HepG2 (cell line): ENCODE data around the gene CPN1. TPM values are rescaled to one million over a fixed set of nuclear protein-coding genes. Genes with fewer than 3 reads are reported as not detected.

Experiments used
- ATAC-seq: fragments of 200-7000 bp; cut with Tn5 transposase; 3 replicates; pipeline ENCODE4 v1.9.1; 2020; ENCODE audit warnings: mild to moderate bottlenecking, moderate library complexity
- BruUV-seq: library from RNA; stranded (reverse); fragments of 400-500 nt; replicated peaks from 2 replicates; lab custom pipeline; 2021; lab: Mats Ljungman, UMichigan
- CTCF ChIA-PET: fragments of 300-600 bp; formaldehyde crosslinking; extraction: SDS; loops from one replicate; lab custom pipeline; 2021; ENCODE audit warnings: low total read pairs, inconsistent platforms, low intra/inter-chr PET ratio; lab: Yijun Ruan, JAX
- POLR2A ChIA-PET: fragments of 350-600 bp; sonication (Branson Sonifier 250); formaldehyde crosslinking; loops from one replicate; lab custom pipeline; 2020; ENCODE audit warnings: antibody characterized with exemption, inconsistent platforms; lab: Yijun Ruan, JAX
- DNase-seq: peaks from one replicate; pipeline ENCODE4 v3.0.0-alpha.2; 2015; ENCODE audit warnings: low spot score
- FAIRE-seq: peaks from 3 replicates; lab custom pipeline; 2011; peaks lifted over from hg19 to GRCh38; lab: Jason Lieb, UNC
- H2AFZ ChIP-seq: one replicate; pipeline ENCODE4 v1.6.1; 2011; ENCODE audit warnings: low read length, inconsistent platforms
- H3K27ac ChIP-seq: fragments of 300-600 bp; 3 replicates; pipeline ENCODE4 v1.8.0; 2011; ENCODE audit warnings: mixed run types, mild to moderate bottlenecking, mixed read lengths, low read length, inconsistent platforms; ENCODE audit not compliant: insufficient read depth; ENCODE audit errors: extremely low read length
- H3K27me3 ChIP-seq, 2 experiments: fragments of 200-600 bp in 1 of 2; 2 replicates in 1 of 2; 3 replicates in 1 of 2; pipeline versions ENCODE4 v1.6.0 to v1.8.0; 2011; ENCODE audit warnings: low read length in 2 of 2, mild to moderate bottlenecking in 2 of 2, moderate library complexity in 2 of 2, inconsistent platforms in 1 of 2; ENCODE audit not compliant: insufficient read depth in 2 of 2, control insufficient read depth in 1 of 2
- H3K36me3 ChIP-seq, 2 experiments: fragments of 200-600 bp in 1 of 2; replicated peaks in 1 of 2; 2 replicates in 1 of 2; 3 replicates in 1 of 2; pipeline versions ENCODE4 v1.5.1 to v1.8.0; 2011; ENCODE audit warnings: low read length in 2 of 2, inconsistent platforms in 1 of 2; ENCODE audit not compliant: insufficient read depth in 2 of 2, control insufficient read depth in 1 of 2
- H3K4me1 ChIP-seq: 2 replicates; pipeline ENCODE4 v1.5.1; 2012; ENCODE audit warnings: low read length, inconsistent platforms; ENCODE audit not compliant: insufficient read depth
- H3K4me2 ChIP-seq: 2 replicates; pipeline ENCODE4 v1.6.0; 2011; ENCODE audit warnings: low read depth, low read length, inconsistent platforms
- H3K4me3 ChIP-seq, 3 experiments: fragments of 200-600 bp in 1 of 3; sonication (generic), shearing (Covaris generic) in 1 of 3; replicated peaks in 1 of 3; 2 replicates each; pipeline ENCODE4 v1.5.1; 2011 to 2016; ENCODE audit warnings: low read length in 3 of 3, inconsistent platforms in 2 of 3, low read depth in 2 of 3, mild to moderate bottlenecking in 2 of 3, control low read depth in 1 of 3, mixed read lengths in 1 of 3; ENCODE audit not compliant: insufficient read depth in 1 of 3
- H3K79me2 ChIP-seq: one replicate; pipeline ENCODE4 v1.6.1; 2011; ENCODE audit warnings: low read length, inconsistent platforms; ENCODE audit not compliant: insufficient read depth
- H3K9ac ChIP-seq: 2 replicates; pipeline ENCODE4 v1.6.0; 2011; ENCODE audit warnings: mild to moderate bottlenecking, low read depth, low read length, inconsistent platforms; ENCODE audit not compliant: insufficient read depth
- H3K9me3 ChIP-seq: 2 replicates; pipeline ENCODE4 v1.5.1; 2012; ENCODE audit warnings: mild to moderate bottlenecking, low read length
- H4K20me1 ChIP-seq: 2 replicates; pipeline ENCODE4 v1.6.0; 2011; ENCODE audit warnings: inconsistent platforms, mild to moderate bottlenecking, low read length, moderate library complexity; ENCODE audit not compliant: insufficient read depth
- HMGA1 ChIP-seq: sonication (generic); formaldehyde crosslinking; conservative IDR thresholded peaks from 2 replicates; pipeline ENCODE4 v1.4.0; 2020; ENCODE audit warnings: missing genetic modification reagents
- HNF1A ChIP-seq, 2 experiments: sonication (generic) in 1 of 2; formaldehyde crosslinking in 1 of 2; IDR thresholded peaks; 2 replicates each; pipeline versions ENCODE4 v1.4.0 to v1.6.1; 2016 to 2020; ENCODE audit warnings: borderline replicate concordance in 1 of 2, low read depth in 1 of 2, mild to moderate bottlenecking in 1 of 2, missing genetic modification reagents in 1 of 2
- MYPOP ChIP-seq: sonication (generic); formaldehyde crosslinking; IDR thresholded peaks from 2 replicates; pipeline ENCODE4 v1.8.1; 2023; ENCODE audit warnings: mild to moderate bottlenecking, moderate library complexity, missing genetic modification reagents
- PCBP1 ChIP-seq: fragments of 200-400 bp; formaldehyde crosslinking; IDR thresholded peaks from 2 replicates; pipeline ENCODE4 v1.6.1; 2017; ENCODE audit warnings: mild to moderate bottlenecking, low read depth, low read length, borderline replicate concordance
- PHF20 ChIP-seq: sonication (generic); formaldehyde crosslinking; IDR thresholded peaks from 2 replicates; pipeline ENCODE4 v1.5.0; 2020; ENCODE audit warnings: mild to moderate bottlenecking, missing genetic modification reagents
- TOPORS ChIP-seq: sonication (generic); formaldehyde crosslinking; IDR thresholded peaks from 2 replicates; pipeline ENCODE4 v1.8.0; 2023; ENCODE audit warnings: mild to moderate bottlenecking, missing genetic modification reagents
- ZBTB7B ChIP-seq: sonication (generic); formaldehyde crosslinking; IDR thresholded peaks from 2 replicates; pipeline ENCODE4 v1.4.0; 2020; ENCODE audit warnings: missing genetic modification reagents
- ZFP91 ChIP-seq: sonication (generic); formaldehyde crosslinking; IDR thresholded peaks from 2 replicates; pipeline ENCODE4 v1.9.0; 2022; ENCODE audit warnings: missing genetic modification reagents, mild to moderate bottlenecking, borderline replicate concordance
- ZMYM3 ChIP-seq: sonication (generic); formaldehyde crosslinking; IDR thresholded peaks from 2 replicates; pipeline ENCODE4 v1.5.1; 2020; ENCODE audit warnings: mild to moderate bottlenecking, missing genetic modification reagents
- ZNF180 ChIP-seq: sonication (generic); formaldehyde crosslinking; IDR thresholded peaks from 2 replicates; pipeline ENCODE4 v1.4.0; 2020; ENCODE audit warnings: low read depth, missing genetic modification reagents, borderline replicate concordance
- ZNF335 ChIP-seq: sonication (generic); formaldehyde crosslinking; IDR thresholded peaks from 2 replicates; pipeline ENCODE4 v1.4.0; 2020; ENCODE audit warnings: missing genetic modification reagents
- ZNF446 ChIP-seq: sonication (generic); formaldehyde crosslinking; IDR thresholded peaks from 2 replicates; pipeline ENCODE4 v1.5.0; 2020; ENCODE audit warnings: mild to moderate bottlenecking, missing genetic modification reagents
- ZNF558 ChIP-seq: sonication (generic); formaldehyde crosslinking; IDR thresholded peaks from 2 replicates; pipeline ENCODE4 v1.9.0; 2022; ENCODE audit warnings: mild to moderate bottlenecking, missing genetic modification reagents, borderline replicate concordance
- WGBS: methylation state at CpG from one replicate; pipeline ENCODE4 v1.1.6; 2017; ENCODE audit warnings: low lambda C conversion rate; 5-methylcytosine and 5-hydroxymethylcytosine counted together
- in situ Hi-C: cut with HindIII; loops from 2 replicates; pipeline ENCODE4 v1.10.0; 2017; ENCODE audit warnings: low pct_unique_long_range_greater_than_20kb; ENCODE audit not compliant: extremely low pct_ligation_motif_present
- intact Hi-C: fragments of 100-400 bp; cut with micrococcal nuclease; formaldehyde crosslinking; loops from one replicate; pipeline ENCODE4 v1.10.0; 2022; ENCODE audit not compliant: unreplicated experiment
- polyA plus RNA-seq, 8 experiments: library from polyadenylated mRNA; depleted of rRNA in 3 of 8; stranded (reverse) in 7 of 8; unstranded in 1 of 8; fragments of >200 nt; fragmentation: Illumina TruSeq in 4 of 8; extraction: Trizol in 4 of 8; gene quantifications; 2 replicates each; pipeline versions ENCODE4 v1.2.1 to v1.2.3, GENCODE V29; 2011 to 2016; ENCODE audit warnings: low read depth in 4 of 8, missing spikeins in 1 of 8, mixed read lengths in 1 of 8; ENCODE audit not compliant: insufficient read depth in 1 of 8
- total RNA-seq, 5 experiments: library from RNA; depleted of rRNA; stranded (reverse); fragments of >200 nt; fragmentation: Illumina TruSeq; extraction: Trizol; gene quantifications; 2 replicates each; pipeline ENCODE4 v1.2.3, GENCODE V29; 2016; ENCODE audit warnings: low read depth in 1 of 5

Gene CPN1
- total and polyA plus RNA-seq, 2 of the 13 experiments (the other 11 are each of a cell fraction or from before 2014, with no cell fraction given) = 17.3 to 35.1 TPM

GRCh38 chr10:100037758-100038315 lies 43.8 kb downstream of the CPN1 start (continued):
- TF ChIP-seq ZMYM3 (CRISPR knock-in tag) (peak; percentile 67), HNF1A (IDR thresholded peaks at IDR 0.05; ENCODE audit: low read depth) (no peak), HNF1A (CRISPR knock-in tag; IDR thresholded peaks at IDR 0.05; ENCODE audit: borderline replicate concordance) (no peak), ZBTB7B (CRISPR knock-in tag) (no peak), HMGA1 (CRISPR knock-in tag) (no peak)

- no peak for ATAC-seq
- H3K27ac ChIP-seq = no peak overlapping the region
- H3K9ac ChIP-seq = no peak overlapping the region
- BruUV-seq = no TSS peak
- ChIA-PET POLR2A (interaction anchor here (1.6 kb wide), 1 partner anchor 12 kb away, joined by 5 read pairs; no protein-coding TSS in a partner anchor), CTCF (no interaction called here)
- no peak overlapping the region for H2AFZ ChIP-seq
- H3K36me3 ChIP-seq = 0 out of 5 replicates have a peak, but pooled peaks cover 2 to 4% of the 10 kb centered on the region in 2 experiments
- in situ Hi-C loops = no loop called here
- 97% methylated on average over 7 of the region's 7 CpGs for WGBS
- H3K9me3 ChIP-seq = no peaks in the 10 kb centered on the region
- TF ChIP-seq ZNF446 (CRISPR knock-in tag) (no peak), TOPORS (CRISPR knock-in tag) (no peak), ZNF180 (CRISPR knock-in tag) (no peak), ZNF558 (CRISPR knock-in tag) (no peak), PCBP1 (no peak), ZNF335 (CRISPR knock-in tag) (no peak), ZFP91 (CRISPR knock-in tag) (no peak), MYPOP (no peak), PHF20 (CRISPR knock-in tag) (no peak)
- TF ChIP-seq, all 625 proteins: peak for 0
- no peaks in the 10 kb centered on the region for H3K27me3 ChIP-seq
- H3K79me2 ChIP-seq = no peaks in the 10 kb centered on the region
- FAIRE-seq (no peak), DNase-seq (no peak)
- intact Hi-C loops = no loop called here
- H3K4me3 ChIP-seq = no peak overlapping the region
- H3K4me2 ChIP-seq = no peak overlapping the region
- no peaks in the 10 kb centered on the region for H4K20me1 ChIP-seq
- peaks cover 40% of the 10 kb centered on the region for H3K4me1 ChIP-seq
These were observed 44.8 kb downstream of the CPN1 start for GRCh38 chr10:100036850-100037249.
